ENCODE data around the gene FNIP1.

- TF ChIP-seq EGR1 (IDR thresholded peaks at IDR 0.05) (no peak), RAD21 (IDR thresholded peaks at IDR 0.05; ENCODE audit: low read depth) (peak; percentile 68), REST (IDR thresholded peaks at IDR 0.05; ENCODE audit: low read depth) (no peak), TAF1 (IDR thresholded peaks at IDR 0.05; ENCODE audit: low read depth) (no peak), CREB1 (IDR thresholded peaks at IDR 0.05; ENCODE audit: low read depth) (no peak), YY1 (IDR thresholded peaks at IDR 0.05; ENCODE audit: low read depth) (no peak), TCF12 (IDR thresholded peaks at IDR 0.05; ENCODE audit: low read depth) (no peak), FOXM1 (IDR thresholded peaks at IDR 0.05; ENCODE audit: borderline replicate concordance, low read depth) (no peak), MAX (IDR thresholded peaks at IDR 0.05) (no peak), EP300 (IDR thresholded peaks at IDR 0.05; ENCODE audit: borderline replicate concordance) (no peak), NFIC (IDR thresholded peaks at IDR 0.05) (no peak), TEAD4 (IDR thresholded peaks at IDR 0.05) (no peak), USF1 (IDR thresholded peaks at IDR 0.05) (no peak), CEBPB (IDR thresholded peaks at IDR 0.05) (no peak)
Observed at GRCh38 chr5:131810510-131811249, 13.9 kb upstream of the FNIP1 start.
